ENCODE data around the gene C14orf180.
"Not testable (repeated sequence)": the region's sequence is repeated elsewhere in the genome, so short reads cannot be mapped to it uniquely, and the experiment has no call there.

GRCh38 chr14:104636846-104637545 lies 57.4 kb downstream of the C14orf180 start:
- not testable (repeated sequence) for TF ChIP-seq CTCF, POLR2A (IDR thresholded peaks at IDR 0.05)

Data from right lobe of liver (tissue), 4 donors.